NCI-H128 (cell line): ENCODE results near the gene GABRR1.
A peak's percentile ranks its signal among the peaks of the same experiment; 100 is the strongest.
"Not testable (repeated sequence)": the region's sequence is repeated elsewhere in the genome, so short reads cannot be mapped to it uniquely, and the experiment has no call there.

Experiments
- DNase-seq: peaks from one replicate; lab custom pipeline; 2025; ENCODE audit not compliant: unreplicated experiment; lab: John Stamatoyannopoulos, UW

Gene GABRR1

GRCh38 chr6:89161326-89162046, 55.7 kb downstream of the GABRR1 start:
- DNase-seq = no peak

- DNase-seq = no peak
These were observed 56.6 kb downstream of the GABRR1 start for GRCh38 chr6:89160331-89161092.

- no peak for DNase-seq
These were observed 63.0 kb downstream of the GABRR1 start for GRCh38 chr6:89154131-89154530.

GRCh38 chr6:89148016-89148750, 69.0 kb downstream of the GABRR1 start:
- DNase-seq = no peak

GRCh38 chr6:89146718-89147700, 70.1 kb downstream of the GABRR1 start:
- DNase-seq = peak; percentile 16

DNA sequence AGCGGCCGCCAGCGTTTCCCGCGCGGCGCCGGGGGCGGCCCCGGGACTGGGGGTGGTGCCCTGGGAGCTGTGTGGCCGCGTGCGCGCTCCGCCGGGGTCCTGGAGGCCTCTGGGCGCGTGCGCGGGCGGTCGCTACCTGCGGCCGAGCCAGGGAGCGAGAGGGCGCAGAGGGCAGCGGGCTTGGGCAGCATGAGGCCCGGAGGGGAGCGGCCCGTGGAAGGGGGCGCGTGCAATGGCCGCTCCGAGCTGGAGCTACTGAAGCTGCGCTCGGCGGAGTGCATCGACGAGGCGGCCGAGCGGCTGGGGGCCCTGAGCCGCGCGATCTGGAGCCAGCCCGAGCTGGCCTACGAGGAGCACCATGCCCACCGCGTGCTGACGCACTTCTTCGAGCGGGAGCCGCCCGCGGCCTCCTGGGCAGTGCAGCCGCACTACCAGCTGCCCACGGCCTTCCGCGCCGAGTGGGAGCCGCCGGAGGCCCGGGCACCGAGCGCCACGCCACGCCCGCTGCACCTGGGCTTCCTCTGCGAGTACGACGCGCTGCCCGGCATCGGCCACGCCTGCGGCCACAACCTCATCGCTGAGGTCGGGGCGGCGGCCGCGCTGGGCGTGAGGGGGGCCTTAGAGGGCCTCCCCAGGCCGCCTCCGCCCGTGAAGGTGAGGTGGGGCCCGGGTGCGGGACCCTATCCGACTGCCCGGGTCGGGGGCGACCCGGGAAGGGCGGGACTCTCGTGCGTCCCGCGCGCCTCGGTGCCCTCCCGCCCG, 71.0 kb downstream of the GABRR1 start, which contains the start of gene PM20D2:
TSS of gene PM20D2 (plus strand) at position 100 of the 762 bp plus-strand sequence. CDS start at position 190, 90 bp downstream.
- DNase-seq = peak; percentile 58

DNA sequence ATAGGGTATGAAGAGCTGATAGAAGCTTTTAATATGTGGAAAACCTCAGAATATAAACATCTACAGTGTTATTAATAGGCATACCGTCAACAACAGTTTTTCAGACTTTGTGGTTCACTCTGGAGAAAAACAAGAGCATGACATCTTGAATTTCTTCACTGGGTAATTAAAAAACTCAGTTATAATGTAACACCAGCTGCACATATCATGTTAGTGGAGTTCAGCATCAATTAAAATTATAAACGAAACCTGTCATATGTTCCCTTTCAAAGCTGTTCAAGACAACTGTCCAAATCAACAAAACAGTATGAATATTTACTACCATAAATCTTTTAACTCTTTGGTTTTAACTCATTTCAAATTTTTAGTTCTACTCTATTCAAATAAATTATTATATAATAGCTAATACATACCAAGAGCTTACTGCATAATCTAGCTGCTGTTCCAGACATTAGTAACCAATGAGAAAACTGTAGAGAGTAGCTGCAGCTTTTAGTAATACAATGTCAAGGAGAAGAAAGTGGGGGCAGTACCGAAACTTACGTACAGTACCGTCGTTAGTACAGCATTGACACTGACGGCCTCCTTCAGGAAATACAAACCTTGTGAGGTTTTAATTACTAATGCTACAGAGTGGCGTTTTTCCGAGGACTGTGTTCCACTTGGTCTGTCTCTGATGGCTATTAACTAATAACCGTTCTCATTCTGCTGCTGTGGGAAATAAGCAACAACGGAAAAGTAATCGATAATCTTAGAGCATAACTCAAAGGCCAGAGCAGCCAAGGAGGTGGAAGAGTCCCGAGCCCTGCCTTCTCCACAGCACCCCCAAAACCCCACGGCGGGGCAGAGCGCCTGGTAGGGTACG, 71.8 kb downstream of the GABRR1 start:
- no peak for DNase-seq

- no peak for DNase-seq
These were observed 72.7 kb downstream of the GABRR1 start for GRCh38 chr6:89144354-89144906.

DNA sequence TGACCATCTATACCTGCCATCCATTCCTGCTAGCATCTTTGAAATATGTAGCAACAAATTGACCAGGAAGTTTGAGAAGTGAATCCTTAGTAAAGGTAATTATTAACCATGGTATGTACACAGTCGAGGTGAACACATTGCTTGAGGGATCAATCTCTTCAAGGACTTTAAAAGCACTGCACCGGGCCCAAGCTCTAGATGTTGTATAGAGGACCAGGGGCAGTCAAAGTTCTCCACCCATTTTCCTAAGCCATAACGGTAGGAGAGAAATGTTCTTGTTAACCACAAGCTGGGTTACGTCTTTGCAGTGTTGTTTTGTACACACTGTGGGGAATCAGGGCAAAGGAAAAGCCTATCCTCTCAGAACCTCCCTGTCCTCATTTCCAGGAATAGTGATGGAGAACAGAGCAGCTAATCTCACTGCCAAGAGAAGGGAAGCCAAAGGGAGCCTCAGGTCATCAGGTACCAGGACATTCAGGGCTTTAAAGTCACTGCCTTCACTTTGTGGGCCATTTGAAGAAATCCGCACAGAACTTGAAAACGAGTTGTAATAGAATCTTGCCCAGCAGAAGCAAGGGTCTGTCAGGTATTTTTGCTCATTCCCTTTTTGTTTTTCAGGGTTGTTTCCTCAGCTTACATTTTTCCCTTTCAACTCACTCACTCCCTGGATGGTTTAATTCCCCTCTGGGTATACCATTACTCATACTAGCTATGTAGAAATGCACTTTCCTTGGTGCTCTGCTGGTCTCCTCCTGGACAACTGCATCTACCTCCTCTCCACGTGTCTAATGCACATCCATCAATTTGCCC, 76.6 kb downstream of the GABRR1 start:
- no peak for DNase-seq

DNA sequence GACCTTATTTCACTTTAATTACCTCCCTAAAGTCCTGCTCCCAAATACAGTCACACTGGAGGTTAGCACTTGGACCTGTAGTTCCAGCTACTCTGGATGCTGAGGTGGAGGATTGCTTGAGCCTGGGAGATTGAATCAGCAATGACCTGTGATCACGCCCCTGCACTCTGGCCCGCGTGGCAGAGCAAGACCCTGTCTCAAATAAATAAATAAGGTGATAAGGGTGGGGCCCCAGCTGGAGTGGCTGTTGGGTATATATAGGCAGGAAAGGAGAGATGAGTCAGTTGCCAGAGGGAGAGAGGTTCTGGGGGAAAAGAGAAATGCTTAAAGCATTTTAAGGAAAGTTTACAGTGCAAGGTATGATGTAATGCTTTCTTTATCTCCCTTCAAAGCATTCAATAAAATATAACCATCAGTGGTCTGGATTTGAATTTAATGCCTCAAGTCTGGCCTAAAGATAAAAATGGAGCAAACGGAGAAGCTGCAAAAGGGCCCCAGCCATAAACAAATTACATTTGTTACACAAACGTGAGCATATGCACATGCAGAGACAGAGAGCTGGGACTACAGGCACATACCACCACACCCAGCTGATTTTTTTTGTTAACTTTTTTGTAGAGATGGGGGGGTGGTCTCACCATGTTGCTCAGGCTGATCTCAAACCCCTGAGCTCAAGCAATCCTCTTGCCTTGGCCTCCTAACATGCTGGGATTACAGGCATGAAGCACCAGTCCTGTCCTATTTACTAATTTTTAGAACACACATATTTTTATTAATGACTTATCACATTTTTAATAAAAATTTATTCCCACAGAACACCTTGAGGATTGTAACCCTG, 77.4 kb downstream of the GABRR1 start:
- no peak for DNase-seq

DNA sequence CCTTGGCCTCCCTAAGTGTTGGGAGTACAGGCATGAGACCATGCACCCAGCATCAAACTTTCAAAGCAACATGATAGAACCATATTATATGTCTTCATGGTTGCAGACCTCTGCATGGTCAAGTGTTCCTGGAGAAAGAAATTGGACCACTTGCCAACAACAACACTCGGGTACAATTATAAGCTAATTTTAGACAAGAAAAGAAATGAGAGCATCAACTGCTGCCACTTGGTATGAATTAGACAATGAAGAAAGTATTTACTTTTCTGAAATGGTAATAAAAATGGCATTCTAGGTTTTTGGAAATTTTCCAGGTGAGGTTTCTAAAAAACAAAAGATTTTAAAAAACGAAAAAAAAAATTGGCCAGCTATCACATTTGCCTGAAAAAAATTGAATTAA, 79.0 kb downstream of the GABRR1 start:
- no peak for DNase-seq

DNA sequence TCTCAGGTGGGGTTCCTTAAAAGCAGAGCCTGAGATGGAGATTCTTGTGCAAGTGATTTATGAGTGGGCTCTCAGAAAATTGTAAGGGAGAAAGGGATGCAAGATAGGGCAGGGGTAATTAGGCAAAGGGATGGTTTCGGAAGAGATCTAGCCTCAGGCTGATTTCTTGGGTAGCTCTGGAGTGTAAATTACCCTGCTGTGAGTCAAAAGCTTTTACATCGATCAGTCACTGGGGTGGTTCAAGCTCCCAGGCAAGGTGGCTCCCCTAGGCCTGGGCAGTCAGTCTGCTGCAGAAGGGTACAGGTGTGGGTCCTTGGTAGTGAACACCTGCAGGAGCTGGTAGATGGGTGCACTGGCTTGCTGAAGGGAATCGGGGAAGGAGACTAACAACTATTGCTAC, 82.4 kb downstream of the GABRR1 start:
- DNase-seq = no peak

GRCh38 chr6:89133981-89134380, 83.2 kb downstream of the GABRR1 start:
- DNase-seq = no peak

DNA sequence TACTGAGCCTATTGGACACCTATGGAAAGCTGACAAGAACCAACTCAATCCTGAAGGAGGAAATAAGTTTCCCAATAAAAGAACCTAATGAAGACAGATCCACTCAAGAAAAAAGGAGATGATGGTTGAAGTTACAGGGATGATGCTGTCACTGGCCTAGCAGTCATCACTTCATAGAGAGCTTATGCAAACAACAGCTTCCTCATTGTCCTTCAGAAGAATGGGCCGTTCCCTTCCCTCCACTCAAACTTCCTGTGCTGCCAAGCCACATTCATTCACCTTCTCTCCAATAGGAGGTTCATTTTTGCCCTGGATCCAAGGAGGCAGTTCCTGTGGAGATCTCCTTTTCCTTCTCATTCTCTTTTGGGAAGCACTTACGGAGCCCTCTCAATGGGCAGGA, 85.1 kb downstream of the GABRR1 start:
- no peak for DNase-seq

- DNase-seq = no peak
These were observed 85.6 kb downstream of the GABRR1 start for GRCh38 chr6:89131599-89131998.

DNA sequence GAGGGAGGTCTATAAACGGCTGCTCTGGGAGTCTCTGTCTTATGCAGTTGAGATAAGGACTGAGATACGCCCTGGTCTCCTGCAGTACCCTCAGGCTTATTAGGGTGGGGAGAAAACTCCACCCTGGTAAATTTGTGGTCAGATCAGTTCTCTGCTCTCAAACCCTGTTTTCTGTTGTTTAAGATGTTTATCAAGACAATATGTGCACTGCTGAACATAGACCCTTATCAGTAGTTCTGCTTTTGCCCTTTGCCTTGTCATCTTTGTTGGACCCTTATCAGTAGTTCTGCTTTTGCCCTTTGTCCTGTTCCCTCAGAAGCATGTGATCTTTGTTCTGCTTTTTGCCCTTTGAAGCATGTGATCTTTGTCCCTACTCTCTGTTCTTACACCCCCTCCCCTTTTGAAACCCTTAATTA, 88.9 kb downstream of the GABRR1 start:
- not testable (repeated sequence) for DNase-seq
